H1 (cell line): Measurements from ENCODE around the gene ABCA2. TPM values are rescaled to one million over a fixed set of nuclear protein-coding genes. Genes with fewer than 3 reads are reported as not detected.

Experiments
- CTCF ChIA-PET: fragments of 300-600 bp; sonication (Branson Sonifier 250); formaldehyde crosslinking; loops from one replicate; lab custom pipeline; 2021; ENCODE audit not compliant: partially characterized antibody; lab: Charles Lee
- POLR2A ChIA-PET: fragments of 300-600 bp; sonication (Branson Sonifier 250); formaldehyde crosslinking; loops from one replicate; lab custom pipeline; 2021; ENCODE audit warnings: inconsistent platforms; ENCODE audit not compliant: partially characterized antibody; lab: Charles Lee
- DNase-seq, 2 experiments: peaks; one replicate each; pipeline versions ENCODE4 v3.0.0 to v3.0.0-alpha.2; 2010 to 2022; ENCODE audit warnings: low spot score in 2 of 2, low read depth in 1 of 2, mixed read lengths in 1 of 2
- FAIRE-seq: peaks from 2 replicates; lab custom pipeline; 2011; peaks lifted over from hg19 to GRCh38; lab: Jason Lieb, UNC
- H2AFZ ChIP-seq: 2 replicates; pipeline ENCODE4 v1.8.1; 2012; ENCODE audit warnings: low read length, inconsistent platforms
- H2AK5ac ChIP-seq: 2 replicates; pipeline ENCODE4 v1.6.1; 2013; ENCODE audit warnings: low read depth, low read length
- H2BK120ac ChIP-seq: replicated peaks from 2 replicates; pipeline ENCODE3; 2013; ENCODE audit warnings: low read depth, low read length, inconsistent platforms
- H2BK12ac ChIP-seq: 2 replicates; pipeline ENCODE4 v1.6.1; 2013; ENCODE audit warnings: low read depth, low read length
- H2BK15ac ChIP-seq: 2 replicates; pipeline ENCODE4 v1.6.1; 2013; ENCODE audit warnings: low read length
- H2BK20ac ChIP-seq: 2 replicates; pipeline ENCODE4 v1.6.1; 2013; ENCODE audit warnings: low read length
- H2BK5ac ChIP-seq: 2 replicates; pipeline ENCODE4 v1.6.1; 2013; ENCODE audit warnings: low read depth, low read length
- H3K14ac ChIP-seq: 2 replicates; pipeline ENCODE4 v1.6.1; 2013; ENCODE audit warnings: inconsistent platforms; ENCODE audit not compliant: insufficient read length
- H3K18ac ChIP-seq: 2 replicates; pipeline ENCODE4 v1.6.1; 2013; ENCODE audit warnings: low read length; ENCODE audit errors: extremely low read depth
- H3K23ac ChIP-seq: 2 replicates; pipeline ENCODE4 v1.6.1; 2013; ENCODE audit warnings: inconsistent platforms; ENCODE audit not compliant: insufficient read length
- H3K23me2 ChIP-seq: 2 replicates; pipeline ENCODE4 v1.6.1; 2013; ENCODE audit warnings: low read depth, low read length
- H3K27ac ChIP-seq: 2 replicates; pipeline ENCODE4 v1.6.1; 2011; ENCODE audit warnings: low read depth, low read length, inconsistent platforms
- H3K27me3 ChIP-seq, 4 experiments: replicated peaks in 1 of 4; 1 replicate in 1 of 4; 2 replicates in 3 of 4; pipeline versions ENCODE4 v1.6.1 to v1.8.1; 2011 to 2013; ENCODE audit warnings: low read length in 3 of 4, mild to moderate bottlenecking in 3 of 4, inconsistent platforms in 2 of 4, mixed read lengths in 2 of 4, moderate library complexity in 1 of 4; ENCODE audit not compliant: control insufficient read depth in 3 of 4, insufficient read depth in 3 of 4; ENCODE audit errors: extremely low read depth in 1 of 4
- H3K36me3 ChIP-seq, 4 experiments: 2 replicates each; pipeline versions ENCODE4 v1.6.1 to v1.8.1; 2011 to 2013; ENCODE audit warnings: mild to moderate bottlenecking in 4 of 4, low read length in 3 of 4, moderate library complexity in 2 of 4, control low read depth in 1 of 4, inconsistent platforms in 1 of 4; ENCODE audit not compliant: insufficient read depth in 4 of 4, control insufficient read depth in 2 of 4
- H3K4ac ChIP-seq: replicated peaks from 2 replicates; pipeline ENCODE3; 2013; ENCODE audit warnings: low read length, low read depth, mixed read lengths, inconsistent platforms; ENCODE audit not compliant: insufficient read length
- H3K4me1 ChIP-seq, 4 experiments: replicated peaks in 1 of 4; 1 replicate in 1 of 4; 2 replicates in 3 of 4; pipeline versions ENCODE4 v1.6.1 to v1.8.1; 2011 to 2013; ENCODE audit warnings: low read length in 3 of 4, inconsistent platforms in 2 of 4, mixed read lengths in 1 of 4; ENCODE audit not compliant: insufficient read depth in 4 of 4, control insufficient read depth in 3 of 4
- H3K4me2 ChIP-seq, 2 experiments: 2 replicates each; pipeline versions ENCODE4 v1.6.1 to v1.8.1; 2011 to 2013; ENCODE audit warnings: low read depth in 2 of 2, low read length in 2 of 2, control low read depth in 1 of 2, inconsistent platforms in 1 of 2, mild to moderate bottlenecking in 1 of 2; ENCODE audit not compliant: insufficient read depth in 1 of 2
- H3K4me3 ChIP-seq, 4 experiments: fragments of 200-600, 300-600 bp in 1 of 4; sonication (generic), shearing (Covaris generic), sonication (Bioruptor Twin) in 1 of 4; 2 replicates each; pipeline versions ENCODE4 v1.5.1 to v1.8.1; 2011 to 2016; ENCODE audit warnings: low read length in 4 of 4, low read depth in 3 of 4, control low read depth in 2 of 4, inconsistent platforms in 2 of 4, mild to moderate bottlenecking in 2 of 4, mixed read lengths in 1 of 4, moderate library complexity in 1 of 4; ENCODE audit not compliant: insufficient read depth in 2 of 4; ENCODE audit errors: extremely low read depth in 1 of 4
- H3K56ac ChIP-seq: replicated peaks from 2 replicates; pipeline ENCODE3; 2013; ENCODE audit warnings: low read depth, mild to moderate bottlenecking, mixed read lengths, low read length, inconsistent platforms; ENCODE audit not compliant: insufficient read length
- H3K79me1 ChIP-seq: 2 replicates; pipeline ENCODE4 v1.6.1; 2013; ENCODE audit warnings: low read depth, low read length, control low read depth
- H3K79me2 ChIP-seq, 2 experiments: 2 replicates each; pipeline versions ENCODE4 v1.6.1 to v1.8.1; 2012 to 2013; ENCODE audit warnings: low read length in 2 of 2, mild to moderate bottlenecking in 2 of 2, inconsistent platforms in 1 of 2; ENCODE audit not compliant: insufficient read depth in 2 of 2, control insufficient read depth in 1 of 2
- H3K9ac ChIP-seq, 4 experiments: replicated peaks in 1 of 4; 1 replicate in 1 of 4; 2 replicates in 3 of 4; pipeline versions ENCODE4 v1.6.1 to v1.8.1; 2011 to 2013; ENCODE audit warnings: low read depth in 3 of 4, low read length in 3 of 4, control low read depth in 2 of 4, mild to moderate bottlenecking in 2 of 4, moderate library complexity in 2 of 4, inconsistent platforms in 1 of 4; ENCODE audit errors: extremely low read depth in 1 of 4
- H3K9me3 ChIP-seq, 2 experiments: 2 replicates each; pipeline versions ENCODE4 v1.6.1 to v1.8.1; 2012 to 2013; ENCODE audit warnings: mild to moderate bottlenecking in 2 of 2, moderate library complexity in 2 of 2, control low read depth in 1 of 2, inconsistent platforms in 1 of 2, low read depth in 1 of 2, low read length in 1 of 2, mixed read lengths in 1 of 2; ENCODE audit not compliant: insufficient read depth in 2 of 2
- H4K20me1 ChIP-seq, 2 experiments: replicated peaks in 1 of 2; 2 replicates each; pipeline versions ENCODE3 to v1.8.1; 2011 to 2013; ENCODE audit warnings: inconsistent platforms in 2 of 2, low read length in 2 of 2, mild to moderate bottlenecking in 1 of 2; ENCODE audit not compliant: insufficient read depth in 2 of 2, control insufficient read depth in 1 of 2
- H4K5ac ChIP-seq: 2 replicates; pipeline ENCODE4 v1.6.1; 2013; ENCODE audit warnings: low read length, low read depth, mixed read lengths, inconsistent platforms; ENCODE audit not compliant: insufficient read length
- H4K8ac ChIP-seq: 2 replicates; pipeline ENCODE4 v1.8.0; 2013; ENCODE audit warnings: mild to moderate bottlenecking, moderate library complexity, low read length, inconsistent platforms; ENCODE audit not compliant: insufficient read depth; ENCODE audit errors: extremely low read depth
- H4K91ac ChIP-seq: replicated peaks from 2 replicates; pipeline ENCODE3; 2013; ENCODE audit warnings: low read length, mixed read lengths, inconsistent platforms; ENCODE audit not compliant: insufficient read length
- BACH1 ChIP-seq: IDR thresholded peaks from 2 replicates; pipeline ENCODE4 v1.6.1; 2012; ENCODE audit warnings: low read length, improper control_type of control experiment
- BCL11A ChIP-seq, 2 experiments: IDR thresholded peaks; one replicate each; pipeline ENCODE4 v1.6.1; 2011; ENCODE audit warnings: low read depth in 2 of 2, low read length in 2 of 2, mild to moderate bottlenecking in 2 of 2
- CBX8 ChIP-seq: fragments of 300-800, 300-1000 bp; sonication (generic); IDR thresholded peaks from 2 replicates; pipeline ENCODE4 v1.7.1; 2016; ENCODE audit warnings: low read depth, low read length, borderline replicate concordance
- EZH2 ChIP-seq: fragments of 200-600 bp; sonication (generic); IDR thresholded peaks from 2 replicates; pipeline ENCODE4 v1.7.1; 2012; ENCODE audit warnings: low read depth, mild to moderate bottlenecking, moderate library complexity, low read length, inconsistent platforms; ENCODE audit not compliant: severe bottlenecking
- HDAC2 ChIP-seq, 2 experiments: fragments of 300-600 bp in 1 of 2; sonication (generic) in 1 of 2; IDR thresholded peaks; 2 replicates each; pipeline ENCODE4 v1.6.1; 2011 to 2012; ENCODE audit warnings: low read depth in 2 of 2, low read length in 2 of 2, mild to moderate bottlenecking in 2 of 2, moderate library complexity in 2 of 2, borderline replicate concordance in 1 of 2, inconsistent platforms in 1 of 2
- JUND ChIP-seq: IDR thresholded peaks from 2 replicates; pipeline ENCODE4 v1.6.1; 2011; ENCODE audit warnings: mild to moderate bottlenecking, improper control_type of control experiment, low read length
- MAFK ChIP-seq: IDR thresholded peaks from 2 replicates; pipeline ENCODE4 v1.6.1; 2012; ENCODE audit warnings: low read depth, mild to moderate bottlenecking, improper control_type of control experiment, low read length
- RXRA ChIP-seq: IDR thresholded peaks from 2 replicates; pipeline ENCODE4 v1.6.1; 2011; ENCODE audit warnings: low read depth, mild to moderate bottlenecking, low read length, moderate library complexity; ENCODE audit not compliant: insufficient read depth
- SRF ChIP-seq: IDR thresholded peaks from 2 replicates; pipeline ENCODE4 v1.6.1; 2011; ENCODE audit warnings: mild to moderate bottlenecking, low read depth, low read length, moderate library complexity
- TBP ChIP-seq: IDR thresholded peaks from 2 replicates; pipeline ENCODE4 v1.6.1; 2011; ENCODE audit warnings: low read depth, low read length, improper control_type of control experiment
- TCF12 ChIP-seq: IDR thresholded peaks from 2 replicates; pipeline ENCODE4 v1.6.1; 2011; ENCODE audit warnings: low read depth, mild to moderate bottlenecking, low read length
- USF2 ChIP-seq: IDR thresholded peaks from 2 replicates; pipeline ENCODE4 v1.6.1; 2011; ENCODE audit warnings: low read length, improper control_type of control experiment
- WGBS, 2 experiments: shearing (Covaris generic) in 1 of 2; methylation state at CpG; one replicate each; pipeline versions ENCODE4 v1.1.6 to v1.1.7; 2013 to 2015; ENCODE audit warnings: low lambda C conversion rate in 2 of 2, mixed read lengths in 2 of 2, inconsistent platforms in 1 of 2, low coverage in 1 of 2, missing lambda C conversion rate in 1 of 2; ENCODE audit not compliant: insufficient replicate concordance in 2 of 2, insufficient coverage in 1 of 2, insufficient read length in 1 of 2; ENCODE audit errors: extremely low coverage in 1 of 2, missing lambda C conversion rate in 1 of 2; 5-methylcytosine and 5-hydroxymethylcytosine counted together
- polyA plus RNA-seq, 7 experiments: library from polyadenylated mRNA; depleted of rRNA in 3 of 7; stranded (reverse) in 5 of 7; unstranded in 2 of 7; fragments of >200 nt in 5 of 7; fragments of 200-250 nt in 2 of 7; gene quantifications; 1 replicate in 5 of 7; 2 replicates in 1 of 7; 4 replicates in 1 of 7; pipeline versions ENCODE4 v1.2.1 to v1.2.3, GENCODE V29; 2011 to 2013; ENCODE audit warnings: missing spikeins in 2 of 7, mixed read lengths in 2 of 7
- total RNA-seq: library from RNA; stranded (reverse); fragmentation: NEBNext Ultra II Directional; extraction: Animal tissue kit (Norgen Biotek cat#: 25700); gene quantifications from 2 replicates; pipeline ENCODE4 v1.2.1, GENCODE V29; 2021

The ABCA2 gene
- total and polyA plus RNA-seq, 2 of the 8 experiments (the other 6 are each of a cell fraction or from before 2014, with no cell fraction given): 12.5 to 14.3 TPM

GRCh38 chr9:137007108-137007815 lies 20.8 kb downstream of the ABCA2 start:
- Histone ChIP-seq H3K9ac (no peak overlapping the region), H3K18ac (no peak overlapping the region), H3K23me2 (no peaks in the 10 kb centered on the region), H3K4me1 (no peaks in the 10 kb centered on the region; a peak in 1 of 7 replicates), H3K56ac (no peak overlapping the region), H4K91ac (no peak overlapping the region), H3K79me1 (no peaks in the 10 kb centered on the region), H2AFZ (no peak overlapping the region), H3K79me2 (no peaks in the 10 kb centered on the region), H4K20me1 (no peaks in the 10 kb centered on the region), H2BK15ac (no peak overlapping the region), H4K8ac (no peak overlapping the region; the same call in 1 of the 2 replicates), H3K27ac (no peak overlapping the region), H3K14ac (no peak overlapping the region), H4K5ac (no peak overlapping the region), H3K4me3 (no peak overlapping the region), H3K36me3 (no peaks in the 10 kb centered on the region), H2BK120ac (no peak overlapping the region), H3K23ac (no peak overlapping the region), H2BK20ac (no peak overlapping the region), H3K4ac (no peak overlapping the region), H2BK12ac (no peak overlapping the region), H3K27me3 (no peaks in the 10 kb centered on the region), H3K9me3 (peaks cover 0 to 10% of the 10 kb centered on the region in 2 experiments; a peak in 1 of 4 replicates), H2AK5ac (no peak overlapping the region), H2BK5ac (no peak overlapping the region), H3K4me2 (no peak overlapping the region)
- FAIRE-seq: no peak
- WGBS, 2 experiments: 92% methylated on average over 23 of the region's 30 CpGs; no CpG with 5 or more reads in 1 of the 2 experiments
- no peak for DNase-seq
- ChIA-PET CTCF (interaction anchor here (0.5 to 2.5 kb wide), 6 partner anchors 10 to 135 kb away, joined by 3 to 11 read pairs (median 3); partner anchors contain the start of gene PTGDS), POLR2A (no interaction called here)
- TF ChIP-seq TBP: no peak
- TF ChIP-seq RXRA: no peak
- TF ChIP-seq BCL11A (IDR thresholded peaks at IDR 0.05; ENCODE audit: low read depth in 2 of 2, low read length in 2 of 2): no peak
- no peak for TF ChIP-seq HDAC2 (IDR thresholded peaks at IDR 0.05; ENCODE audit: borderline replicate concordance in 1 of 2, low read depth in 2 of 2, low read length in 2 of 2)
- TF ChIP-seq TCF12: no peak
- TF ChIP-seq USF2: no peak
- TF ChIP-seq EZH2: no peak
- no peak for TF ChIP-seq SRF
- no peak for TF ChIP-seq CBX8
- no peak for TF ChIP-seq JUND
- TF ChIP-seq BACH1: no peak
- TF ChIP-seq MAFK: no peak
